HepG2 (cell line): ENCODE results near the gene CCL13. TPM values are rescaled to one million over a fixed set of nuclear protein-coding genes. Genes with fewer than 3 reads are reported as not detected.
A peak's percentile ranks its signal among the peaks of the same experiment; 100 is the strongest.

ENCODE experiments used
- ATAC-seq: fragments of 200-7000 bp; cut with Tn5 transposase; 3 replicates; pipeline ENCODE4 v1.9.1; 2020; ENCODE audit warnings: mild to moderate bottlenecking, moderate library complexity
- BruUV-seq: library from RNA; stranded (reverse); fragments of 400-500 nt; replicated peaks from 2 replicates; lab custom pipeline; 2021; lab: Mats Ljungman, UMichigan
- CTCF ChIA-PET: fragments of 300-600 bp; formaldehyde crosslinking; extraction: SDS; loops from one replicate; lab custom pipeline; 2021; ENCODE audit warnings: low total read pairs, inconsistent platforms, low intra/inter-chr PET ratio; lab: Yijun Ruan, JAX
- POLR2A ChIA-PET: fragments of 350-600 bp; sonication (Branson Sonifier 250); formaldehyde crosslinking; loops from one replicate; lab custom pipeline; 2020; ENCODE audit warnings: antibody characterized with exemption, inconsistent platforms; lab: Yijun Ruan, JAX
- DNase-seq: peaks from one replicate; pipeline ENCODE4 v3.0.0-alpha.2; 2015; ENCODE audit warnings: low spot score
- FAIRE-seq: peaks from 3 replicates; lab custom pipeline; 2011; peaks lifted over from hg19 to GRCh38; lab: Jason Lieb, UNC
- H2AFZ ChIP-seq: one replicate; pipeline ENCODE4 v1.6.1; 2011; ENCODE audit warnings: low read length, inconsistent platforms
- H3K27ac ChIP-seq: fragments of 300-600 bp; 3 replicates; pipeline ENCODE4 v1.8.0; 2011; ENCODE audit warnings: mixed run types, mild to moderate bottlenecking, mixed read lengths, low read length, inconsistent platforms; ENCODE audit not compliant: insufficient read depth; ENCODE audit errors: extremely low read length
- H3K27me3 ChIP-seq, 2 experiments: fragments of 200-600 bp in 1 of 2; 2 replicates in 1 of 2; 3 replicates in 1 of 2; pipeline versions ENCODE4 v1.6.0 to v1.8.0; 2011; ENCODE audit warnings: low read length in 2 of 2, mild to moderate bottlenecking in 2 of 2, moderate library complexity in 2 of 2, inconsistent platforms in 1 of 2; ENCODE audit not compliant: insufficient read depth in 2 of 2, control insufficient read depth in 1 of 2
- H3K36me3 ChIP-seq, 2 experiments: fragments of 200-600 bp in 1 of 2; replicated peaks in 1 of 2; 2 replicates in 1 of 2; 3 replicates in 1 of 2; pipeline versions ENCODE4 v1.5.1 to v1.8.0; 2011; ENCODE audit warnings: low read length in 2 of 2, inconsistent platforms in 1 of 2; ENCODE audit not compliant: insufficient read depth in 2 of 2, control insufficient read depth in 1 of 2
- H3K4me1 ChIP-seq: 2 replicates; pipeline ENCODE4 v1.5.1; 2012; ENCODE audit warnings: low read length, inconsistent platforms; ENCODE audit not compliant: insufficient read depth
- H3K4me2 ChIP-seq: 2 replicates; pipeline ENCODE4 v1.6.0; 2011; ENCODE audit warnings: low read depth, low read length, inconsistent platforms
- H3K4me3 ChIP-seq, 3 experiments: fragments of 200-600 bp in 1 of 3; sonication (generic), shearing (Covaris generic) in 1 of 3; replicated peaks in 1 of 3; 2 replicates each; pipeline ENCODE4 v1.5.1; 2011 to 2016; ENCODE audit warnings: low read length in 3 of 3, inconsistent platforms in 2 of 3, low read depth in 2 of 3, mild to moderate bottlenecking in 2 of 3, control low read depth in 1 of 3, mixed read lengths in 1 of 3; ENCODE audit not compliant: insufficient read depth in 1 of 3
- H3K79me2 ChIP-seq: one replicate; pipeline ENCODE4 v1.6.1; 2011; ENCODE audit warnings: low read length, inconsistent platforms; ENCODE audit not compliant: insufficient read depth
- H3K9ac ChIP-seq: 2 replicates; pipeline ENCODE4 v1.6.0; 2011; ENCODE audit warnings: mild to moderate bottlenecking, low read depth, low read length, inconsistent platforms; ENCODE audit not compliant: insufficient read depth
- H3K9me3 ChIP-seq: 2 replicates; pipeline ENCODE4 v1.5.1; 2012; ENCODE audit warnings: mild to moderate bottlenecking, low read length
- H4K20me1 ChIP-seq: 2 replicates; pipeline ENCODE4 v1.6.0; 2011; ENCODE audit warnings: inconsistent platforms, mild to moderate bottlenecking, low read length, moderate library complexity; ENCODE audit not compliant: insufficient read depth
- ATF4 ChIP-seq, 2 experiments: fragments of 450-650 bp in 1 of 2; sonication (generic) in 1 of 2; formaldehyde crosslinking; IDR thresholded peaks; 2 replicates each; pipeline versions ENCODE4 v1.5.0 to v1.8.0; 2020 to 2022; ENCODE audit warnings: mild to moderate bottlenecking in 1 of 2, missing genetic modification reagents in 1 of 2
- ATF7 ChIP-seq, 2 experiments: fragments of 450-650 bp in 1 of 2; sonication (generic) in 1 of 2; formaldehyde crosslinking in 1 of 2; IDR thresholded peaks; 2 replicates each; pipeline versions ENCODE4 v1.4.0 to v1.6.1; 2016 to 2020; ENCODE audit warnings: antibody characterized with exemption in 1 of 2, mild to moderate bottlenecking in 1 of 2, missing genetic modification reagents in 1 of 2
- BORCS8-MEF2B ChIP-seq: sonication (generic); formaldehyde crosslinking; IDR thresholded peaks from 2 replicates; pipeline ENCODE4 v1.8.0; 2022; ENCODE audit warnings: mild to moderate bottlenecking, missing genetic modification reagents
- CEBPB ChIP-seq: IDR thresholded peaks from 2 replicates; pipeline ENCODE4 v1.6.1; 2011; ENCODE audit warnings: low read depth, low read length, improper control_type of control experiment, borderline replicate concordance
- HDAC1 ChIP-seq: sonication (generic); formaldehyde crosslinking; IDR thresholded peaks from 2 replicates; pipeline ENCODE4 v1.5.1; 2020; ENCODE audit warnings: mild to moderate bottlenecking, missing genetic modification reagents
- ZNF180 ChIP-seq: sonication (generic); formaldehyde crosslinking; IDR thresholded peaks from 2 replicates; pipeline ENCODE4 v1.4.0; 2020; ENCODE audit warnings: low read depth, missing genetic modification reagents, borderline replicate concordance
- ZNF513 ChIP-seq: sonication (generic); formaldehyde crosslinking; conservative IDR thresholded peaks from 2 replicates; pipeline ENCODE4 v1.5.0; 2020; ENCODE audit warnings: missing genetic modification reagents
- ZNF552 ChIP-seq: sonication (generic); formaldehyde crosslinking; IDR thresholded peaks from 2 replicates; pipeline ENCODE4 v1.9.0; 2022; ENCODE audit warnings: missing genetic modification reagents, mild to moderate bottlenecking, borderline replicate concordance
- WGBS: methylation state at CpG from one replicate; pipeline ENCODE4 v1.1.6; 2017; ENCODE audit warnings: low lambda C conversion rate; 5-methylcytosine and 5-hydroxymethylcytosine counted together
- in situ Hi-C: cut with HindIII; loops from 2 replicates; pipeline ENCODE4 v1.10.0; 2017; ENCODE audit warnings: low pct_unique_long_range_greater_than_20kb; ENCODE audit not compliant: extremely low pct_ligation_motif_present
- intact Hi-C: fragments of 100-400 bp; cut with micrococcal nuclease; formaldehyde crosslinking; loops from one replicate; pipeline ENCODE4 v1.10.0; 2022; ENCODE audit not compliant: unreplicated experiment
- polyA plus RNA-seq, 8 experiments: library from polyadenylated mRNA; depleted of rRNA in 3 of 8; stranded (reverse) in 7 of 8; unstranded in 1 of 8; fragments of >200 nt; fragmentation: Illumina TruSeq in 4 of 8; extraction: Trizol in 4 of 8; gene quantifications; 2 replicates each; pipeline versions ENCODE4 v1.2.1 to v1.2.3, GENCODE V29; 2011 to 2016; ENCODE audit warnings: low read depth in 4 of 8, missing spikeins in 1 of 8, mixed read lengths in 1 of 8; ENCODE audit not compliant: insufficient read depth in 1 of 8
- total RNA-seq, 5 experiments: library from RNA; depleted of rRNA; stranded (reverse); fragments of >200 nt; fragmentation: Illumina TruSeq; extraction: Trizol; gene quantifications; 2 replicates each; pipeline ENCODE4 v1.2.3, GENCODE V29; 2016; ENCODE audit warnings: low read depth in 1 of 5

Gene CCL13
- total and polyA plus RNA-seq, 2 of the 13 experiments (the other 11 are each of a cell fraction or from before 2014, with no cell fraction given), result not detected

GRCh38 chr17:34341916-34342315 is 14.4 kb upstream of the CCL13 start:
- no peak overlapping the region for H3K9ac ChIP-seq
- H3K27ac ChIP-seq, result no peak overlapping the region
- no peaks in the 10 kb centered on the region for H3K79me2 ChIP-seq
- CTCF ChIA-PET, result no interaction called here
- ATAC-seq (no peak), DNase-seq (no peak), FAIRE-seq (no peak)
- no peak overlapping the region for H3K4me2 ChIP-seq
- H3K27me3 ChIP-seq, result no peaks in the 10 kb centered on the region
- no peaks in the 10 kb centered on the region for H4K20me1 ChIP-seq
- no peak overlapping the region for H3K4me3 ChIP-seq
- no TSS peak for BruUV-seq
- H2AFZ ChIP-seq, result no peak overlapping the region
- WGBS, result 18% methylated on average over 2 of the region's 2 CpGs
- in situ Hi-C loops, result no loop called here
- H3K36me3 ChIP-seq, result no peaks in the 10 kb centered on the region
- H3K9me3 ChIP-seq, result no peaks in the 10 kb centered on the region
- intact Hi-C loops, result no loop called here
- TF ChIP-seq ZNF180 (no peak), BORCS8-MEF2B (CRISPR knock-in tag) (no peak)
- TF ChIP-seq, all 625 proteins: peak for 0
- no peaks in the 10 kb centered on the region for H3K4me1 ChIP-seq
- POLR2A ChIA-PET, result no interaction called here

- no peak overlapping the region for H3K9ac ChIP-seq
- H4K20me1 ChIP-seq, result no peaks in the 10 kb centered on the region
- ChIA-PET CTCF (no interaction called here), POLR2A (no interaction called here)
- no TSS peak for BruUV-seq
- no peak for ATAC-seq
- no peak for DNase-seq
- H3K27me3 ChIP-seq, result no peaks in the 10 kb centered on the region; a peak in 1 of 5 replicates
- no peak overlapping the region for H2AFZ ChIP-seq
- 0% methylated on average over 4 of the region's 4 CpGs for WGBS
- TF ChIP-seq HDAC1 (no peak), ZNF552 (CRISPR knock-in tag) (no peak), CEBPB (peak; percentile 44; the same call in 1 of the 2 replicates), ZNF513 (CRISPR knock-in tag) (no peak), ATF4 (CRISPR knock-in tag; IDR thresholded peaks at IDR 0.05) (peak in 1 of 2 experiments; percentile 57; a peak in 2 of 4 replicates), ATF7 (IDR thresholded peaks at IDR 0.05) (peak; percentile 47), ATF7 (CRISPR knock-in tag; IDR thresholded peaks at IDR 0.05) (no peak)
- TF ChIP-seq, all 625 proteins: peak for 3
- in situ Hi-C loops (no loop called here), intact Hi-C loops (no loop called here)
- no peaks in the 10 kb centered on the region for H3K9me3 ChIP-seq
- H3K36me3 ChIP-seq, result no peaks in the 10 kb centered on the region
- H3K4me2 ChIP-seq, result no peak overlapping the region
- H3K27ac ChIP-seq, result no peak overlapping the region
- no peaks in the 10 kb centered on the region for H3K4me1 ChIP-seq
- FAIRE-seq, result no peak
- H3K4me3 ChIP-seq, result no peak overlapping the region
- H3K79me2 ChIP-seq, result no peaks in the 10 kb centered on the region
Observed at GRCh38 chr17:34347063-34347462, 9.2 kb upstream of the CCL13 start.
